NCI-H2227 (cell line): ENCODE data around the gene POLD2.

Experiments
- DNase-seq: peaks from one replicate; lab custom pipeline; 2025; ENCODE audit not compliant: unreplicated experiment; lab: John Stamatoyannopoulos, UW

Gene POLD2

DNA sequence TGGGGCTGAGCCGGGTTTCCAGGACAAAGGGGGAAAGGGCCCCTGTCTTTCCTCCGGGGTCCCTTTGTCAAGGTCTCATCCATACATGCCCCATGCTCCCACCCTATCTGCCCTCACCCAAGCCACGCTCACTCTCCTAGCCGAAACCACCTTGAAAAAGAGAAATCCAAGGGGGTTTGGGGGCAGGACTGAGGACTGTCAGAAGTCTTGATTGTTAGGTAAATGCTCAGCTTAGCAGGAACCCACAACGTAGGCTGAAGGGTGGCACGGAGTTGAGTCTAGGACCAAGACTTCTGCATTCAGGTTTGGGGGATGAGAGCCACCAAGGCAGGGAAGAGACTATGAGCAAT, 57.3 kb downstream of the POLD2 start:
- no peak for DNase-seq

DNA sequence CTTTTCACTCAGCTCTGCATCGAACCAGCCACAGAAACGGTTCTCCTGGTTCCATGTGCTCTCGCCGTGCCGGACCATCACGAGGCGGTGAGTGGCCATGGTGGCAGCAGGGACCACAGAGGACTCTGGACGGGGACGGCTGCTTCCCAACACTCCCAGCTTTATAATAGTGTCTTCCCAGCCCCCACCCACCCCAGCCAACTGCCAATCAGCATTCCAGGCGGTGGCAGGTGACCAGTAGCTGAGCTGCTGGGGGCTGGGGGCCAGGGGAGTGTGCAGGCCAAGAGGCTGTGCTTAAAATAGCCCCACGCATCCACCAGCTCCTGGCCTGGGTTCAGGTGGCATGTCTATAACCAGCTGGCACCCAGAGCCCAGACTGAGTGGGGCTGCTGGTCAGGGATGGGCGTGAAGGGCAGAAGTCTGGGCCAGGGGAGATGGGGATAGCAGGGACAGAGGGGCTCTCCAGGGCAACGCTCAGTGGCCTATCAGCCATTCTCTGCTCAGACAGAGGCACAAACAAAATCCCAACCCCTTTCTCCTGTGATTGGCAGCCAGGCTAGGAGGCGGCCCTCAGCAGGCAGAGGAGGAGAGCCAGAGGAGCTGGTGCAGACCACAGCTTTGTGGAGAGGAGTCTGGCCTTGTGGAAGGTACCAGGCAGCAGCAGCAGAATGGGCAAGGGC, 57.8 kb downstream of the POLD2 start, which contains the start of gene PGAM2:
TSS of gene PGAM2 (minus strand) at position 137 of the 680 bp plus-strand sequence. CDS start at position 99, 38 bp downstream.
- no peak for DNase-seq

DNA sequence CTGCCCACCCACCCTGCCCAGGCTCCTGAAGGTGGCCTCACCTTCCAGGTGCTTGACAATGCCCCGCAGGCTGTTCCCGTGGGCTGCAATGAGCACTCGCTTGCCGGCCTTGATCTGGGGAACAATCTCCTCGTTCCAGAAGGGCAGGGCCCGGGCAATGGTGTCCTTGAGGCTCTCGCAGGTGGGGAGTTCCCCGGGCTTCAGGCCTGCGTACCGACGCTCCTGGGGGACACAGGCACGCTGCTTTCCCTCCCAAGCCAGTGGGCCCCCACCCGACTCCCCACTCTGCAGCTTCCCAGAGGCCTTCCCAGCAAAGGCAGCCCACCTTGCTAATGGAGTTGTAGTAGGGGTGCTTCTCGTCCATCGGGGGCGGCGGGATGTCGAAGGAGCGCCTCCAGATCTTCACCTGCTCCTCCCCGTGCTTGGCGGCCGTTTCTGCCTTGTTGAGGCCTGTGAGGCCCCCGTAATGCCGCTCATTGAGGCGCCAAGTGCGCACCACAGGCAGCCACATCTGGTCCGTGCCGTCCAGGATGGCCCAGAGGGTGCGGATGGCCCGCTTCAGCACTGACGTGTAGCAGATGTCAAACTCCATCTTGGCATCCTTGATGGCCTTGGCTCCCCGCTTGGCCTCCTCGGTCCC, 58.4 kb downstream of the POLD2 start:
- DNase-seq, result no peak
